Activated naive CD4-positive, alpha-beta T cell treated with Interleukin-2 at 50 U/mL for 16 hours (primary cell): ENCODE data around the gene HMCN1.

ENCODE experiments used
- DNase-seq: peaks from one replicate; pipeline ENCODE4 v3.0.0-alpha.2; 2020

The HMCN1 gene

DNA sequence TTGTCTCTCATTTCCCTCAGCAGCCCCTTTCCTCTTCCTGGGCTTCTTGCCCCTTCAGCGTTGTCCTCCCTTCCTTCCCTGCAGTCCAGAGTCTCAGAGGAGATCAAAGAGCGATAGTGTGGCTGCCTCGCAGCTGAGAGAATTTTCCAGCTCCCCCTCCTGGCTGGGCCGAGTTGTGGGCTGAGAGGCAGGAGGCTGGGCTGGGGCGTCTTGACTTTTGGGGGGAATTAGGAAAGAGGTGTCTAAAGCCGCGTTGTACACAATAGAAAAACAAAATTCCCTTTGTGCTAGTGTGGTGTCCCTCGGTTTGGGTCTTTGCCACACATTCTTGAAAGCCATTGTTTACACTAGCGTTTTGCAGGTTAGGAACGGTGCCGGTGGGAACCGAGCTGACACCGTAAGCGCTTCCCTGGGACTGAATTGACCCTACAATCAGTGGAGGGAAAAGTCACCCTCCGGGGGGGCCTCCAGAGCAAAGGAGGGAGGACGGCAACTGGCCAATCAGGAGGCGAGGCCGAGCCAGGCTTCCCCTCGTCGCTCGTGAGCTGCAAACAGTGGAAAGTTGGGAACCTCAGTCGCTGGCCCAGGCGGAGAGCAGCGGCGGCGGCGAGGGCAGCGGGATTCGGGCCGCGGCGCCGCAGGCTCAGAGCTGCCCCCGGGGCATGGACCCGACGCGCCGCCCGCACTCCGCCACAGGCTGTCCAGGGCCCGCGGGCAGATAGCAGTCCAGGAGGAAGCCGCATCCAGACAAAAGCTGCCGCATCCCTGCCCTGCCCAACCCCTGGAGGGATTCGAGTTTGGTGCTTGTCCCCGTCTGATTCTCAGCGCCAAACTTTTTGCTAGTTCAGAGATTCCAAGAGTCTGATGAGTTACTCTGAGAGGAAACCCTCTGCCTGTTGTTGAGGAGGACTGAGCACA lies at the start of gene HMCN1:
Gene HMCN1, plus strand, starts transcription at position 574 of the 918 bp plus-strand sequence. CDS start 389 bp downstream, outside the sequence.
- peak; percentile 5 for DNase-seq

- DNase-seq = no peak
Observed at GRCh38 chr1:185686821-185687778, 47.1 kb upstream of the HMCN1 start.

- no peak for DNase-seq
Observed at GRCh38 chr1:185690527-185690926, 43.7 kb upstream of the HMCN1 start.

DNA sequence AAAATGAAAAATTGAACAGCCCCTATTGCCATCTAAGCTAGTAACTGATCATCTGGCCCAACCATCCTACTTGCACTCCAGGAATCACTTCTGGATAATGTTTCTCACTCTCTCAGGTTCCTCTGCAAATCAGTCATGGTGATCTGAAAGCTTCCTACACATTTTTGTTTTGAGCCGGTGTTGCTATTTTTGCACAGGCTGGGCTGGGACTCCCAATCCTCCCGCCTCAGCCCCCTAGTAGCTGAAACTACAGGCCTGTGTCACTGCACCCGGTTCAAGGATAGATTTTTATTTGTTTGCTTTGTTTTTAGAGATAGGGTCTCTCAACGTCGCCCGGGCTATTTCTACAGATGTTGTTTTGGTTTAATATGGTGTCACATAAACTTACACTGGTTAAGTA lies 40.5 kb upstream of the HMCN1 start:
- DNase-seq = no peak

DNA sequence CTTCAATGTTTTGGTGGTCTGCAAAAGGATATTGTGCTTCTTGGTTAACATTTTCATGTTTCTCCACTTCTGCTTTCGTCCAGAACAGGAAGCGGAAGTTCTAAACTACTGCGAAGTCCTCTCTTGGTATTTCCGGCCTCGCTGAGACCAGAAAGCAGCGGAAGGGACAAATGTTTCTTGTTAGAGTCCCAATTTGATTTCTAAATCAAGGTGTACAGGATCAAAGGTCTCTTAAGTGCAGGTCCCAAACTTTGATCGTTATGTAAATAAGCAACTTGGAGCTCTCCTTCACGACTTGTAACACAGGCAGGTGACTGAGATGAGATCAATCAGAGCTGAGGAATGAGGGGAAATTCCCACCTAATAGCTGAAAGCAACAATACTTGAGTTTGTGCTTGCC lies 40.1 kb upstream of the HMCN1 start:
- peak; percentile 16 for DNase-seq

DNA sequence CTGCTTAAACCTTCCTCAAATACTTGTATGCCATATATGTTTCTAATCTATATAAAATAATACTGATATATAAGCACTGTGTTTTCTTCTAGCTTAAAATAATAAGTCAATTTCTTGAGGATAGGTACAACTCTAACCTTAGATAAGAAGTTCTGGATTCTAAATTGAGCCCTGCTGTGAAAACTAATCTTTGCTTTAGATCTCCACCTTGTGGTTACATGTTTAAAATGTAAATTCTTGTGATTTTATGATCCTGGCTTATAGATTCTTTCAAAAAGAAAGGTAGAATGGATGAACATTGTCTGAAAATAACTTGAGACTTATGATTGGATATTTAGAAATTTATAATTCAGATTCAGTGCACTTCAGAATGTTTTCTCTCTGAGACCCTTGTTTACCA lies 38.9 kb upstream of the HMCN1 start:
- DNase-seq = no peak

GRCh38 chr1:185696422-185697150 lies 37.6 kb upstream of the HMCN1 start:
- DNase-seq = no peak

- no peak for DNase-seq
Observed at GRCh38 chr1:185699874-185700273, 34.3 kb upstream of the HMCN1 start.

DNA sequence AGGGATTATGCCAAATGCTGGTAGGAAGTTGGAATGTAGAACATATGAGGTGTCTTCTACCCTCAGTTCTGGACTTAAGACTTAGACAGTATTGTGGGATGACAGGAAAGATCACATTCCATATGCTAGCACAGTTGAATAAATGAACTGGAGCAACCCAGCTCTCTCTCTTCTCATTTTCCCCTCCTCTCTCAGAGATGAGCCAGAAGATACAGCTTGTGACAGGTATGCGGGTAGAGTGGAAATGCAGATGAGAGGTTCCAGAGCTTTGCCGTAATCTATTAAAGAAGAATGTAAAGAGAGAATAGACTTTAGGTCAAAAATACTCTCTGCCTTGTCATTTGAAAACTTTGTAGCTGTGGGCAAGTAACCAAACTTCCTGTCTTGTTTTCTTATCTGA lies 32.5 kb upstream of the HMCN1 start:
- DNase-seq = no peak

DNA sequence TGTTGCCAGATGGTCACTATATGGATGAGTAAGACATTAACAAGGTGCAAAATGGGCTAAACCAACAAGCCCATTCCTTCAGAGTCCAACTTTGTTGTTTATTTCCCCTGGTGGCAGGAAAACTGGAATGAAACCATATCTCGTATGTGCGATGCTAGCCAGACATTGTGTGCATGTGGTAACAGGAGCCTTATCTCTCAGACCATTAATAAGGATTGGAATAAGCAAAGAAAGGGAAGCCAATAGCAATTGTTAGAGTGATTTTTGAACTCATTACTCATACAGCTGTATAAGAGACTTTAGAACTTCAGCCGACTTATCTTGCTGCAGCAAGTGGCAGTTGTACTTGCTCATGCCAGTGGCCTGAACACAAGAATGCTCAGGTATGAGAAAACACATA lies 30.0 kb upstream of the HMCN1 start:
- no peak for DNase-seq

- no peak for DNase-seq
Observed at GRCh38 chr1:185716095-185716494, 18.1 kb upstream of the HMCN1 start.

- no peak for DNase-seq
Observed at GRCh38 chr1:185719021-185719420, 15.2 kb upstream of the HMCN1 start.

DNA sequence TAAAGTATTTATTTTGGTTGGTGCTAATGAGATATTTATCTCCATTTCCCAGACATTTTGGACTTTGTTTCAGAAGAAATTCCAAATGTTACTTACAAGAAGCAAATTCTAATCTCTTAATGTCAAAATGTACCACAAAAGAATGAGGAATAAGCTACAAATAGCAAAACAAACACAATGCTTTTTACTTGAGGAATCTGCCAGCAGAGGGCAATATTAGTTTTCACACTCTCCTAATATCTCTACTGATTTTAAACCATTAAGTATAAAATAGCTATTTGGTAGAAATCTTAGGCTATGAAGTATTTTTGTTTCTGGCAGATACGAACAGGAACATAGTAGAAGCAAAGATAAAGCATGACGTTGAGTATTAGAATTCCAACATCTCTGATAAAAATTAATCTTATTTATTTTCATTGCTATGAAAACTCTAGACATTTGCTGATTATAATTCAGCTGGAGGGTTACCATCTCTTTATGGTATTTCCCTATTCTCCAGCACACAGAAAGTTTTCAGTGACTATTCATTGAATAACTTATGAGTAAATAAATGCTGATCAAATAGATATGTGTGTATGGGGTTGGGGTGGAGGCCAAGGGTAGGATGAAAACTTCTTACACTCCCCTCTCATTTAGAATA lies 13.4 kb upstream of the HMCN1 start:
- DNase-seq = no peak

GRCh38 chr1:185721553-185721952 lies 12.6 kb upstream of the HMCN1 start:
- DNase-seq = no peak

- DNase-seq = no peak
Observed at GRCh38 chr1:185722098-185722497, 12.1 kb upstream of the HMCN1 start.

GRCh38 chr1:185727726-185728125 lies 6.5 kb upstream of the HMCN1 start:
- DNase-seq = no peak

- no peak for DNase-seq
Observed at GRCh38 chr1:185731446-185731845, 2.7 kb upstream of the HMCN1 start.

DNA sequence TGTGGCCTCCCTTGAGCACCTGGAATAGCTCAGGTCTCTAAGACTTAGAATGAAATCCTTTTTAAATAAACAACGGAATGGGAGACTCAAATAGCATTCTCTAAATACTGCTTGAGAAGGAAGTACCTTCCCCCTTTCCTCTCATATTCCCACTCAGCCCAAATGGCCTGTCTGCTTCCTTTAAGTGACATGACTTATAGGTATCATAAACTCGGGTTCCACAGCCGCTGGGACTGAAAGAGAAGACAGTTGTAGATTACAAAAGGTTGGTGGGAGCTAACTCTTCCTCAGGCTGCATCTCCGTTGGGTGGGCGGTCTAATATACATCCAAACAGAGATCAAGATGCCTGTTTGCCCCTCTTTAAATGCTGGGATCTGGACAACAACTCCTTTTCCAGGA lies 1.2 kb upstream of the HMCN1 start:
- DNase-seq = no peak

DNA sequence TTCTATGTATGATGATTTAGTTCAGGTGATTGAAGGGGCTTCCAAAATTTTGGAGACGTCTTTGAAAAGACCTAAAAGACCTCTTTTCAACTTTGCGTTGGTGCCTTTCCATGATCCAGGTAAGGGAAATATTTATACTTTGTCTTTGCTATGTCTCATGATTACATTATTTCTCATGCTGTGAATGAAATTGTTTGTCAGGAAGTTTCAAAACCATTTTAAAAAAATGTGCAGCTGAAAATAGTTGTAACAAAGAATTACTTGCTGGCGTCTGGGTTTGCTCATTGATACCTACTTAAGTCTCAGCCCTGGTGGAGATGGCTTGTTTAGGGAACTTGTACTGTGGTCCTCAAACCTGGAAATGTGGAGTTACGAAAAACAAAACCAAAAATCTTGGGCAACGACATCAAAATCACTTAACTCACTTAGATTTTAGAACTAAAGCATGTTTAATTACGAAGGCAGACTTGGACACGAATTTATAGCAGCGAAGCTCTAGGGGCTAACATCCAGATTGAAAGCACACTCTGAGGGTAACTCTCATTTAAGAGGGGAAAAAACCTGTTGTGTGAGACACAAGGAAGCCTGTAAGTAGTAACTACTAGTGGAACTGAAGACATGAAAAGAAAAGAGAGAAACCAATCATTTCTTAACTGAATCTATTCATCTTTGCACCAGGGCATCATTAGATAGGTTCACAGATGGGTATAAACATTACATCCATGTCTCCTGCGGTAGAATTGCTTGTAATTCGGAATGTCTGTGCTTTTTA lies 924 bp downstream of the HMCN1 start:
- no peak for DNase-seq

GRCh38 chr1:185735701-185736064 lies 1.5 kb downstream of the HMCN1 start:
- no peak for DNase-seq

DNA sequence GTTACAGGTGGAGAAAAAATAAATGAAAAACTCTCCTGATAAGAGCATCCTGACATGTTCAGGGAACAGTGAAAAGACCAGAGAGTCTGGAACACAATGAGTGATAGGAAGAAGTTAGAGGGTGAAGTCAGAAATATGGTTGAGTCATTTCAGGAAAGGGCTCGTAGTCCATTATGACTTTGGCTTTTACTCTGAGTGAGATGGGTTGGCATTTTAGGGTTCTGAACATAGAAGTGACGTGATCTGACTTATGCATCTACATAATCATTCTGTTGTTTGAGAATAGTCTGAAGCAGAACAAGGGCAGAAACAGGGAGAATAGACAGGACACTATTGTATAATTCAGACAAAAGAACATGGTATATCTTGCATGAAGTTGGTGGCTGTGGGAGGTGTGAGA lies 5.8 kb downstream of the HMCN1 start:
- no peak for DNase-seq

- DNase-seq = no peak
Observed at GRCh38 chr1:185741551-185741950, 7.4 kb downstream of the HMCN1 start.
